Stimulated activated CD8-positive, alpha-beta memory T cell treated with anti-CD3 and anti-CD28 coated beads, Interleukin-12 subunit alpha, Interleukin-12 subunit beta, amount 100 ng/mL, for 24 hours (primary cell): ENCODE results near the gene POTEJ.
"Not testable (repeated sequence)": the region's sequence is repeated elsewhere in the genome, so short reads cannot be mapped to it uniquely, and the experiment has no call there.

Experiments
- DNase-seq: peaks from one replicate; pipeline ENCODE4 v3.0.0-alpha.2; 2020; ENCODE audit errors: extremely low read depth

The POTEJ gene

DNA sequence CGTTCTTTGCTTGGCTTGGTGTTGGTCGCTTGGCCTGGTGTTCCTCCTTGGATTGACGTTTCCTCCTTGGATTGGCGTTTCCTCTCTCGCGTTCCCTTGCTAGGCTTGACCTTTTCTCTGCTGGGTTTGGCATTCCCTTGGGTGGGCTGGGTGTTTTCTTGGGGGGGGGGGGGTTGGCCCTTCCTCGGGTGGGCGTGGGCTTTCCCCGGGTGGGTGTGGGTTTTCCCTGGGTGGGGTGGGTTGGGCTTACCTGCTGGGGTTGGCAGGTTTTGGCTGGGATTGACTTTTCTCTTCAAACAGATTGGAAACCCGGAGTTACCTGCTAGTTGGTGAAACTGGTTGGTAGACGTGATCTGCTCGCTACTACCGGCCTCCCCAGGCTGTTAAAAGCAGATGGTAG is at the start of gene POTEJ:
TSS of gene POTEJ (plus strand) at position 301 of the 400 bp plus-strand sequence. CDS start at position 394, 93 bp downstream.
- DNase-seq: not testable (repeated sequence)

GRCh38 chr2:130566165-130566564 is 45.1 kb upstream of the POTEJ start:
- not testable (repeated sequence) for DNase-seq

- not testable (repeated sequence) for DNase-seq
These were observed 39.3 kb upstream of the POTEJ start for GRCh38 chr2:130571929-130572328.

DNA sequence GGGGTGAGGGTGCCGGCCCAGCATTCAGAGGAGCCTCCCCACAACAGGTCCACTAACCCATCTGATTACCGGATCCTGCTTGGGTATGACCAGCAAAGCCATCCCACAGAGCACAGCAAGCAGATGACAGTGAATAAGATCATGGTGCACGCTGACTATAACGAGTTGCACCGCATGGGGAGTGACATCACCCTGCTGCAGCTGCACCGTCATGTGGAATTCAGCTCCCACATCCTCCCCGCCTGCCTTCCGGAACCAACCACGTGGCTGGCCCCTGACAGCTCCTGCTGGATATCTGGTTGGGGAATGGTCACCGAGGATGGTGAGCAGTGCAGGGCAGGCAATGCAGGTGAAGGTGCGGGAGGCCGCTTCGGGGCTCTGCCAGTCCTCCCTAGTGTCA is 37.0 kb upstream of the POTEJ start:
- DNase-seq: not testable (repeated sequence)

DNA sequence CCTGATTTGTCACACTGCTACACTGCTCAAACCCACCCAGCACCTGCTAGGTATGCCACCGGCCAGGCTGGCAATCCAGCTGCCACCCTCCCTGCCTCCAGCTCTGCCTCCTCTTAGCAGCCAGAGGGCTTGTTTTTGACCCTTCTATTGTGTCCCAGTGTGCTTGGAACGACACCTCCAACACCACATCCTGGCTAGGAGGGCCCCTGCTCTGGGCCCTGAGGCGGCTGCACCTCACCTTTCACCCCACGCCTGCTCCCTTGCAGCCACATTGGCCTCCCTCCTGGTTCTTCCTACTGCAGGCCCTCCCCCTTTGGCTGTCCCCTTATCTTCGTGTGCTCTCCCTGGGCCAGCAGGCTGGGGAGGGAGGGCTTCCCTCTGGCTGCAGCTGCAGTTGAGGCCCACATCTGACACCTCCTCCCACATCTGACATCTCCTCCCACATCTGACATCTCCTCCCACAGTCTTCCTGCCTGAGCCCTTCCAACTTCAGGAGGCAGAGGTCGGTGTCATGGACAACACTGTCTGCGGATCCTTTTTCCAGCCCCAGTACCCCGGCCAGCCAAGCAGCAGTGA is 34.9 kb upstream of the POTEJ start:
- DNase-seq: not testable (repeated sequence)

- DNase-seq: not testable (repeated sequence)
These were observed 33.7 kb upstream of the POTEJ start for GRCh38 chr2:130577559-130577958.

DNA sequence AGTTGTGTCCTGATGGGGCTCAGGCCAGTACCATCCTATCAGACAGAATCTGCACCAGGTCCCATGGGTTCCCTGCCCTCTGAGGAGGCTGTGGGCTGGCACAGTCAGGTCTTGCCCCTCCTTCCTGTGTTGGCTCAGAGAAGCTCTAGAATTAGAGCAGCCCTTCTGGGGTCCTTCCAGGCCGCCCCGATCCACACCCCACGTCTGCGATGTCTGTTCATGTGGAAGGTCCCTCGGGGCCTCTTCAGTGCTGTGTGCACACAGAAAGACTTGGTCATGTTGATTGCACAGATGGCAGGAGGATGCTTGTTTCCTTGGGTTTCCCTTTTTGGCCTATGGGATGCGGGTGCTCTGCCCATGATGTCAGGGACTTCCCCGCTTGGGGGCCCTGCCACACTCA is 32.1 kb upstream of the POTEJ start:
- not testable (repeated sequence) for DNase-seq

DNA sequence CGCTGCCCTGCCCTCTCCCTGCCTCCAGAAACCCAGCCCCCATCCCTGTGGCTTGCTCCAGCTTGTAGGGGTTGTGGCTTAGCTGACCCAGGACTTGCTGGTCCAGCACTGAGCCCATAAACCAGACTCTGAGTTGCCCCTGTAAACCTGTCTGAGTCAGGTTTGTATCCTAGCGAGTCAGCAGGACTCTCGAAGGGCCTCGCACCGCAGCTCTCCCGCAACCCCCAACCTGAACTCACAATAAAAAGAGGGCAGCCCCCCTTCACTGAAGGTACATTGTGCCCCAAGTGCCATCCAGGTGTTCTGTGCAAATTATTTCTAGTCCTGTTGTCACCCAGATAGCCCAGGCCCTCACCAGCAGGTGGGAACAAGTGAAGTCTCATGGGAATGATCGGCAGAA is 29.7 kb upstream of the POTEJ start:
- DNase-seq: not testable (repeated sequence)

DNA sequence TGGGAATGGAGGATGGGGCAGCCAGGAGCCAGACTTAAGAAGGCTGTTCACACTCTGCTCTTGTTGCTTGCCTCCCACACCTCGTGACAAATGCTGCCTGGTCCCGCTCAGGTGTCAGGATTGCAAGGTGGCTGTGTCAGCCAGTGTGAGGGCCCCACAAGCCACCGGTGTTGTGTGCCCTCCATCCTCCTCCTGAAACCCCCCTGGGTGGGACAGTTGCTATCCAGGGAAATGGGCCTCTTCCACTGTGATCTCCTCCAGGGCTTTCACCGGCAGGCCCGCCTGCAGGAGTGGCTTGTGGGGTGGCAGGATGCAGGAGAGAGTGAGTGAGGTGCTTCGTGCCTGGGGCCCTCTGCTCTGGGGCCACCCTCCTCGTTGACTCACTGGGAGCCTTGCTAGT is 28.3 kb upstream of the POTEJ start:
- not testable (repeated sequence) for DNase-seq

DNA sequence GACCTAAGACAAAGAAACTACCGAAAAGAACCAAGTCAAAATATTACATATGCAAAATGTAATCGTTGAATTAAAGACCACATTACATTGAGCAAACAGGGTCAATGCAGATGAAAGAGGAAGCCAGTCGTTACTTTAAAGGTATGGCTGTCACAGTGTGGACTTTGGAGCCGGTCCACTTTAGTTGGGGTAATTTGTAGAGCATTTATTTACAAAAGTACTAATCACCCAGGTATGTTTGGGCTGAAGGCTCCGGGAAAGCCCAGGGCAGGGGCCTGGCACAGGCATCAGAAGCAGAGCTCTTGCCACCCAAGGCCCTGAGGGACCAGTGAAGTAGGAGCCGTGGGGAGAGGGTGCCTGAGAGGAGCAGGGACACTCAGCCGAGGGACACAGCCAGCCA is 27.7 kb upstream of the POTEJ start:
- not testable (repeated sequence) for DNase-seq

GRCh38 chr2:130584726-130585125 is 26.5 kb upstream of the POTEJ start:
- not testable (repeated sequence) for DNase-seq

- not testable (repeated sequence) for DNase-seq
These were observed 22.4 kb upstream of the POTEJ start for GRCh38 chr2:130588688-130589458.

DNA sequence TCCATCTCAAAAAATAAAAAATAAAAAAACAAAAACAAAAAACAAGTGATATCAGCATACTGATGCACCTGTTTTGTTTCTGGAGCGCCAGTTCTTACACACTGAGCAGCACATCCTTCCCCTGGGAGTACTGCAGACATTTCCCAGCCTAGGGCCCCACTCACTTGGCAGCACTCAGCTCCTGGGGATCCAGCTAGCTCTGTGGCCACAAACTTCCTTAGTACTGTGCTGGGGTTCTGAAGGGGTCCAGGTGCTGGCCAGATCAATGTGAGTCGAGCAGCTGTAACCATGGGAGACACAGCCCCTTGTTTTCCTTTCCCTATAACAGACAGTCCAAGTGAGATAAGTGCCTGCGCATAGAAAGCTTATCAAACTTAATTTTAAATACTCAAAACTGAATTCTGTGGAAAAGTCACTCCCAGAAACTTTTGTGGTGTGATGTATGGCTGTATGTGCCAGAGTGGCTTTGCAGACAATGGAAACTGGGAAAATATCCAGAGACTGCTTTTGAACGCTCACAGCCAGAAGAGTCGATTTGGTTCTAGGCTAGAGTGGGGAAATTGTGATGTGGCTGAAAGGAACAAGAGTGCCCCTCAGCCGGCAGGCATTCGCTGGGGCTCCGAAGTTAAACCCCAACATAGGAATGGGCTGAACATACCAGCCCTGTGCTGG is 20.9 kb upstream of the POTEJ start:
- not testable (repeated sequence) for DNase-seq

- not testable (repeated sequence) for DNase-seq
These were observed 20.3 kb upstream of the POTEJ start for GRCh38 chr2:130590842-130591359.

- not testable (repeated sequence) for DNase-seq
These were observed 18.3 kb upstream of the POTEJ start for GRCh38 chr2:130592791-130593414.

GRCh38 chr2:130594011-130594410 is 17.2 kb upstream of the POTEJ start:
- DNase-seq: not testable (repeated sequence)

- DNase-seq: not testable (repeated sequence)
These were observed 14.5 kb upstream of the POTEJ start for GRCh38 chr2:130596757-130597156.

DNA sequence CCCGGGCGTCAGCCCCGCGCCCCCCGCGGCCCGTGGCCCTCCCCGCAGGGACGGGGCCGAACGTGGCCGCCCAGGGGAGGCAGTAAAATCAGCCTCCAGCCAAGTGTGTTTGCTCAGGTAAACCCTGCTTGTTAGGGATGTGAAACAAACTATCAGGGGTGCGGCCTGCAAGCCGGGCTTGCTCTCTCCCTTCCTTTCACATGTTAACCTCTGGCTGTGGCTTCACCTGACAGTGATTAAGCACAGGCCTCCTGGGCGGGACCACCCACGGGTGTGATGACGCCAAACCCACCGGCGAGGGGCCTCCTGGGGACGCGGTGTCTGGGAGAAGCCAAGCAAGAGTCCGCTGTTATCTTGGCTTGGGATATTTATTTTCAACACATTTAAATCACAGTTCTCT is 13.2 kb upstream of the POTEJ start:
- not testable (repeated sequence) for DNase-seq

- DNase-seq: not testable (repeated sequence)
These were observed 12.8 kb upstream of the POTEJ start for GRCh38 chr2:130598463-130598862.

DNA sequence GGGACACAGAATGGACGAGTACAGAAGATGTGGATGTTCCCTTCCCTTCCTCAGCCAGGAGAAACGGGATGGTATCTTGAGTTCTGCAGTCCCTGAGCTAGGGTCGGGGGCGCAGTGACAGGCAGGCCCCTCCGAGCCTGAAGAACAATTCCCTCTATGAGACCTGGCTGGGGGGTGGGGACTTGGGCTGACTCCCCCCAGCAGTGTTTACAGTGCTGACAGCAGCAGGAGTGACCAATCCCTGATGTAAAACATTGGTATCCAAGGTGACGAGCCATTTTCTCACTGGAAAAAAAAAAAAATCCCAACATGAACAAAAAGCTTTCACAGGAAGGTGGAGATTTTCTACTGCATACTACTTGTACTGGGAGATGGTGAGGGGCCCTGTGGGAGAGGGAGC is 11.8 kb upstream of the POTEJ start, which contains the start of gene CFC1:
TSS of gene CFC1 (minus strand) at position 183 of the 400 bp plus-strand sequence. CDS start 288 bp downstream, outside the sequence.
- not testable (repeated sequence) for DNase-seq

DNA sequence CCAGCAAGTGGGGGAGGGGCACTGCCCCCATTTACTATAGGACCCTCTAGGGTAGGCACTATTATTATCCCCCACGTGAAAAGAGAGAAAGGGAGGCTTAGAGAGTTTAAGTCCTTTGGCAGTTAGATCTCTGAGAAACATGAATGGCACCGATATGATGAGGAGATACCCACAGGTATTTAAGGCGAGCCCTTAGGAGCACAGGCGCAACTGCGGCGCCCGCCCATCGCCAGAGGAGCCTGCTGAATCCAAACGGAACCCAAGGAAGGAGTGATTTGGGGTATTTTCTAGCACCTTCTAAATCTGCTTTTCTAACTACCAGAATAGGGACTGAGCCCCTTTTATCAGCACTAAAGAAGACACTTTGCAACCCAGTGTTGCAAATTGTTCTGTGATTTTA is 11.3 kb upstream of the POTEJ start:
- not testable (repeated sequence) for DNase-seq
